B cell (primary cell): Measurements from ENCODE around the gene PGAP3. TPM values are rescaled to one million over a fixed set of nuclear protein-coding genes. Genes with fewer than 3 reads are reported as not detected.
A peak's percentile ranks its signal among the peaks of the same experiment; 100 is the strongest.

Experiments
- ATAC-seq: fragments of 200-7000 bp; cut with Tn5 transposase; one replicate; pipeline ENCODE4 v1.10.0; 2021; ENCODE audit warnings: low read depth, mild to moderate bottlenecking, moderate number of reproducible peaks, moderate library complexity
- CTCF ChIA-PET: fragments of 350-600 bp; sonication (Branson Sonifier 250); formaldehyde crosslinking; loops from one replicate; lab custom pipeline; 2021; ENCODE audit warnings: antibody characterized with exemption, inconsistent platforms; lab: Charles Lee
- POLR2A ChIA-PET: fragments of 350-600 bp; sonication (Branson Sonifier 250); formaldehyde crosslinking; loops from one replicate; lab custom pipeline; 2021; ENCODE audit warnings: antibody characterized with exemption; lab: Charles Lee
- DNase-seq: peaks from one replicate; pipeline ENCODE4 v3.0.0; 2013
- H2AFZ ChIP-seq: 2 replicates; pipeline ENCODE4 v1.6.1; 2012; ENCODE audit warnings: mild to moderate bottlenecking, low read depth, low read length; ENCODE audit not compliant: insufficient read depth, poor library complexity, severe bottlenecking
- H3K27ac ChIP-seq, 2 donors: 1 replicate in 1 of 2; 2 replicates in 1 of 2; pipeline ENCODE4 v1.5.1; 2012 to 2013; ENCODE audit warnings: low read length in 2 of 2, mild to moderate bottlenecking in 2 of 2, moderate library complexity in 1 of 2
- H3K27me3 ChIP-seq, 4 experiments: fragments of 200-600 bp in 1 of 4; sonication (generic) in 1 of 4; replicated peaks in 1 of 4; 1 replicate in 2 of 4; 2 replicates in 2 of 4; pipeline versions ENCODE4 v1.6.1 to v1.7.0; 2013 to 2016; ENCODE audit warnings: low read length in 3 of 4, mild to moderate bottlenecking in 2 of 4, mixed read lengths in 1 of 4, moderate library complexity in 1 of 4; ENCODE audit not compliant: insufficient read depth in 4 of 4, control insufficient read depth in 3 of 4; ENCODE audit errors: control extremely low read depth in 1 of 4
- H3K36me3 ChIP-seq, 2 experiments: replicated peaks in 1 of 2; 1 replicate in 1 of 2; 2 replicates in 1 of 2; pipeline versions ENCODE4 v1.6.1 to v1.7.1; 2013; ENCODE audit warnings: low read length in 1 of 2; ENCODE audit not compliant: insufficient read depth in 2 of 2, control insufficient read depth in 1 of 2; ENCODE audit errors: control extremely low read depth in 1 of 2, extremely low read depth in 1 of 2
- H3K4me1 ChIP-seq, 2 donors: fragments of 200-600 bp in 1 of 2; sonication (generic) in 1 of 2; 1 replicate in 1 of 2; 2 replicates in 1 of 2; pipeline versions ENCODE4 v1.5.1 to v1.6.1; 2013 to 2017; ENCODE audit warnings: low read length in 2 of 2; ENCODE audit not compliant: control insufficient read depth in 2 of 2, insufficient read depth in 2 of 2
- H3K4me2 ChIP-seq: replicated peaks from 2 replicates; pipeline ENCODE3; 2012; ENCODE audit warnings: mild to moderate bottlenecking, low read depth, low read length; ENCODE audit not compliant: poor library complexity, severe bottlenecking
- H3K4me3 ChIP-seq, 5 experiments: fragments of 200-600 bp in 1 of 5; sonication (generic) in 1 of 5; 1 replicate in 3 of 5; 2 replicates in 2 of 5; pipeline versions ENCODE4 v1.5.1 to v1.7.0; 2011 to 2016; ENCODE audit warnings: low read length in 4 of 5, mild to moderate bottlenecking in 4 of 5, low read depth in 2 of 5, control low read depth in 1 of 5, moderate library complexity in 1 of 5; ENCODE audit not compliant: insufficient read depth in 1 of 5; ENCODE audit errors: control extremely low read depth in 1 of 5, extremely low read depth in 1 of 5
- H3K79me2 ChIP-seq: fragments of 200-600 bp; sonication (generic); one replicate; pipeline ENCODE4 v1.6.0; 2016; ENCODE audit warnings: low read length; ENCODE audit not compliant: control insufficient read depth, insufficient read depth
- H3K9ac ChIP-seq: fragments of 200-600 bp; sonication (generic); 2 replicates; pipeline ENCODE4 v1.6.1; 2017; ENCODE audit warnings: mild to moderate bottlenecking, low read length, moderate library complexity
- H3K9me3 ChIP-seq, 3 donors: one replicate each; pipeline versions ENCODE4 v1.6.1 to v1.7.1; 2013; ENCODE audit warnings: low read length in 2 of 3; ENCODE audit not compliant: control insufficient read depth in 2 of 3, insufficient read depth in 1 of 3; ENCODE audit errors: control extremely low read depth in 1 of 3
- H4K20me1 ChIP-seq: 2 replicates; pipeline ENCODE4 v1.6.0; 2012; ENCODE audit warnings: mild to moderate bottlenecking, low read length; ENCODE audit not compliant: insufficient read depth, control insufficient read depth, poor library complexity, severe bottlenecking
- H3K27ac Mint-ChIP-seq: one replicate; pipeline ENCODE4 v1.8.0; 2021; ENCODE audit warnings: mixed read lengths
- H3K27me3 Mint-ChIP-seq: one replicate; pipeline ENCODE4 v1.8.0; 2021; ENCODE audit warnings: mixed read lengths
- H3K4me1 Mint-ChIP-seq: one replicate; pipeline ENCODE4 v1.8.0; 2021; ENCODE audit warnings: mixed read lengths
- H3K4me3 Mint-ChIP-seq: one replicate; pipeline ENCODE4 v1.8.0; 2021; ENCODE audit warnings: mixed read lengths
- H3K9me3 Mint-ChIP-seq: one replicate; pipeline ENCODE4 v1.8.0; 2022; ENCODE audit warnings: mixed read lengths; ENCODE audit not compliant: insufficient read depth
- EZH2 ChIP-seq: IDR thresholded peaks from 2 replicates; pipeline ENCODE4 v1.6.1; 2012; ENCODE audit warnings: borderline replicate concordance, low read depth, mild to moderate bottlenecking, moderate library complexity, low read length; ENCODE audit not compliant: insufficient read depth, poor library complexity, severe bottlenecking
- WGBS: methylation state at CpG from one replicate; pipeline ENCODE4 v1.1.5; 2013; ENCODE audit warnings: missing lambda C conversion rate; ENCODE audit not compliant: insufficient coverage; 5-methylcytosine and 5-hydroxymethylcytosine counted together
- intact Hi-C: fragments of 100-400 bp; cut with micrococcal nuclease; formaldehyde crosslinking; loops from one replicate; pipeline ENCODE4 v1.10.0; 2022
- polyA plus RNA-seq: library from polyadenylated mRNA; depleted of rRNA; stranded (reverse); fragments of >200 nt; gene quantifications from 2 replicates; pipeline ENCODE4 v1.2.3, GENCODE V29; 2012
- total RNA-seq, 2 donors: library from RNA; stranded (reverse); fragments of 120-200 nt in 1 of 2; gene quantifications; 1 replicate in 1 of 2; 2 replicates in 1 of 2; pipeline versions ENCODE4 v1.2.3 to v1.2.4, GENCODE V29; 2013 to 2022
- TF ChIP-seq, protein P1 (sequence below): fragments of 200-600 bp; IDR thresholded peaks from one replicate; pipeline ENCODE4 v1.8.0; 2022; ENCODE audit warnings: antibody characterized with exemption, mild to moderate bottlenecking

The PGAP3 gene
- total and polyA plus RNA-seq, 2 donors (not counting 1 experiment from before 2014, with no cell fraction given) = 27.4 to 34.3 TPM

DNA sequence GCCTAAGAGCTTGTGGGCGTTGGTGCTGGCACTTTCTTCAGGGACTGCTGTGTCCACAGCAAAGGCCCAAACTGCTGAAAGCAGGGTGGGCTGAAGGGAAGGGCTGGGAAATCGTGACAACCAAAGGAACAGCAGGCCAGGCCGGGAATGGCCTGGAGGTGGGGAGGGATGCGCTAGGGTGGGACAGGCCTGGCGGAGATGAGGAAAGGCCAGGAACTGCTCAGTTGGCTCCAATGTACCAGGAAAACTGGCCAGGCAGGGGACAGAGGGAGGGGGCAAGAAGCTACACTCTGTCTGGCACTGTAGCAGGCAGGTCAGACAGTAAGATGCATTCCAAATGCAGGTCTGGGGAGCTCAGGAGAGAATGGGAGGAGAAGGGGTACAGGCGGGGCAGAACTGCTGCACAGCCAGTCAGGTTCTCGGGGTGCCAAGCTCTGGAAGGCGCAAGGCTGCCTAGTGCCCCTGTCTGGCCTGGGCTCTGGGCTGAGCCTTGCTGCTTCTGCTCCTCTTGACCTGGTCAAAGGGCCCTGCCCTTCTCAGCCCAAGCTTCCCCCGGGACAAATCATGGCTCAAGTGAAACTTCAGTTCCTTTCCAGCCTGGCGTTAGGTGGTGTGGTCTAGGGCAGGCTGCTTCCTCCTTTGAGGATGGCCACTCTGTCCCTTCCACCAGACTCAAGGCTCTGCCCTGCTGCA, 12.3 kb downstream of the PGAP3 start:
- Histone ChIP-seq H4K20me1 (no peaks in the 10 kb centered on the region), H3K27me3 (peaks cover 0 to 9% (median 0%) of the 10 kb centered on the region in 4 experiments), H2AFZ (peak overlapping the region; percentile 41), H3K4me3 (no peak overlapping the region), H3K4me1 (peaks cover 77 to 90% of the 10 kb centered on the region in 2 donors), H3K9ac (no peak overlapping the region), H3K36me3 (peaks cover 0 to 5% of the 10 kb centered on the region in 2 experiments), H3K79me2 (no peaks in the 10 kb centered on the region), H3K9me3 (peaks cover 0 to 3% (median 0%) of the 10 kb centered on the region in 3 donors), H3K27ac (peak overlapping the region; percentile 65 to 94), H3K4me2 (peak overlapping the region; percentile 59)
- CTCF ChIA-PET = interaction anchor here (0.8 to 3.5 kb wide), 14 partner anchors 9 to 278 kb away, joined by 3 to 19 read pairs (median 5); partner anchors contain the start of gene PGAP3
- WGBS = 70% methylated on average over 10 of the region's 10 CpGs
- POLR2A ChIA-PET = interaction anchor here (0.8 to 2.8 kb wide), 5 partner anchors 10 to 79 kb away, joined by 3 to 17 read pairs (median 8); partner anchors contain the start of genes MIEN1, PGAP3 and TCAP
- intact Hi-C loops = loop anchor here (1.0 to 5.0 kb wide), 2 partner anchors 12 to 77 kb away; no protein-coding TSS in a partner anchor
- TF ChIP-seq, protein P1, sequence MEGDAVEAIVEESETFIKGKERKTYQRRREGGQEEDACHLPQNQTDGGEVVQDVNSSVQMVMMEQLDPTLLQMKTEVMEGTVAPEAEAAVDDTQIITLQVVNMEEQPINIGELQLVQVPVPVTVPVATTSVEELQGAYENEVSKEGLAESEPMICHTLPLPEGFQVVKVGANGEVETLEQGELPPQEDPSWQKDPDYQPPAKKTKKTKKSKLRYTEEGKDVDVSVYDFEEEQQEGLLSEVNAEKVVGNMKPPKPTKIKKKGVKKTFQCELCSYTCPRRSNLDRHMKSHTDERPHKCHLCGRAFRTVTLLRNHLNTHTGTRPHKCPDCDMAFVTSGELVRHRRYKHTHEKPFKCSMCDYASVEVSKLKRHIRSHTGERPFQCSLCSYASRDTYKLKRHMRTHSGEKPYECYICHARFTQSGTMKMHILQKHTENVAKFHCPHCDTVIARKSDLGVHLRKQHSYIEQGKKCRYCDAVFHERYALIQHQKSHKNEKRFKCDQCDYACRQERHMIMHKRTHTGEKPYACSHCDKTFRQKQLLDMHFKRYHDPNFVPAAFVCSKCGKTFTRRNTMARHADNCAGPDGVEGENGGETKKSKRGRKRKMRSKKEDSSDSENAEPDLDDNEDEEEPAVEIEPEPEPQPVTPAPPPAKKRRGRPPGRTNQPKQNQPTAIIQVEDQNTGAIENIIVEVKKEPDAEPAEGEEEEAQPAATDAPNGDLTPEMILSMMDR = no peak
- no peak for TF ChIP-seq EZH2
- Mint-ChIP-seq H3K4me3 (peak overlapping the region; percentile 68), H3K4me1 (peaks cover 80% of the 10 kb centered on the region), H3K27me3 (peaks cover 2% of the 10 kb centered on the region), H3K27ac (peak overlapping the region; percentile 98), H3K9me3 (no peaks in the 10 kb centered on the region)
- ATAC-seq (no peak), DNase-seq (no peak)
